ENCODE results near the gene ZNHIT1. TPM values are rescaled to one million over a fixed set of nuclear protein-coding genes. Genes with fewer than 3 reads are reported as not detected.
A peak's percentile ranks its signal among the peaks of the same experiment; 100 is the strongest.

Gene ZNHIT1
- total and polyA plus RNA-seq, 2 of the 8 experiments (the other 6 are each of a cell fraction or from before 2014, with no cell fraction given) = 38.2 to 61.7 TPM

DNA sequence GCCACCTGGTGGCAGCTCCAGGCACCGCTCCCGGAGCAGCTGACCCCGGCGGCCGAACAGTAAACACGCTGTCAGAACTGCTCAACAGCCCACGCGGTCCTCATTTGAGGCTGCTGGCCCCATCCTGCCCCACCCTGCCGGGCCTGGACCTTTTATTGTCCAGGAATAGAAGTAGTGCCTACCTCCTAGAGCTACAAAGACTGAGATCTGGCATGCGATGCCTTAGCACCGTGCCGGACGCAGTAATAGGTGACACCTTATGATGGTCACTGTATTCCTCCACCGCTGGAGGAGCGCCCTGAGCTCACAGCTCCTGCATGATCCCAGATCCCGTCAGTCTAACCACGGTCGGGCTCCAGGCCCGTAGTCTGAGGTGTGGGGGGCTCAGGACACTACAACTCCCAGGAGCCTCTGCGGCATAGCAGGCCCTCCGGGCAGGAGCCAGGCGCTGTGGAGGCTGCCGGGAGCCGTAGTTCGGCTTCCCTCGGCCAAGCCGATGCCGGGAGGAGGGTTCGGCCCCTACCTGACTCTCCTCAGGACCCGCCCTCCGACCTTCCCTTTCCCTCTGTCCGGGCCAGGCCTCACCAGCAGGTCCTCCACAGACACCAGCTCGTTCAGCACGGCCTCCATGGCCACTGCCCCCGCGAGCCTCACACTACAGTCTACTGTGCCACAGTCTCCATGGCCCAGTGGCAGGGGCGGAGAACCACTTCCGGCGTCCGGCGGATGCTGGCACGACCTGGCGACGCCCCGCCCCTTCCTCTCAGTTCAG is 26.6 kb downstream of the ZNHIT1 start, which contains the start of gene FIS1:
TSS of gene FIS1 (minus strand) at position 707 of the 772 bp plus-strand sequence. CDS start at position 630, 77 bp downstream.
- Histone ChIP-seq H3K23ac (ENCODE audit: insufficient read length) (no peak within 1 kb of the TSS), H4K8ac (ENCODE audit: extremely low read depth, insufficient read depth, low read length) (peak within 1 kb of the TSS; percentile 88), H3K9ac (replicated peaks in 1 of 4; ENCODE audit: extremely low read depth in 1 of 4, low read depth in 3 of 4, low read length in 3 of 4) (peak within 1 kb of the TSS in 3 of 4 experiments; percentile 57 to 63 (median 63); a peak in 6 of 7 replicates), H4K91ac (replicated peaks; ENCODE audit: insufficient read length, low read length) (peak within 1 kb of the TSS; percentile 31), H2BK12ac (ENCODE audit: low read depth, low read length) (peak within 1 kb of the TSS; percentile 44; the same call in 1 of the 2 replicates), H2AFZ (ENCODE audit: low read length) (peak within 1 kb of the TSS; percentile 63; the same call in 1 of the 2 replicates), H3K18ac (ENCODE audit: extremely low read depth, low read length) (peak within 1 kb of the TSS; percentile 99), H3K4me3 (ENCODE audit: extremely low read depth in 1 of 4, insufficient read depth in 2 of 4, low read depth in 3 of 4, low read length in 4 of 4) (peak within 1 kb of the TSS; percentile 80 to 99 (median 98)), H2AK5ac (ENCODE audit: low read depth, low read length) (no peak within 1 kb of the TSS; the same call in 1 of the 2 replicates), H3K27me3 (replicated peaks in 1 of 4; ENCODE audit: control insufficient read depth in 3 of 4, extremely low read depth in 1 of 4, insufficient read depth in 3 of 4, low read length in 3 of 4) (no peaks in the 10 kb centered on the region), H3K4me2 (ENCODE audit: insufficient read depth in 1 of 2, low read depth in 2 of 2, low read length in 2 of 2) (peak within 1 kb of the TSS; percentile 65 to 99), H3K27ac (ENCODE audit: low read depth, low read length) (peak within 1 kb of the TSS; percentile 61; the same call in 1 of the 2 replicates), H2BK5ac (ENCODE audit: low read depth, low read length) (peak within 1 kb of the TSS; percentile 97), H3K4me1 (replicated peaks in 1 of 4; ENCODE audit: control insufficient read depth in 3 of 4, insufficient read depth in 4 of 4, low read length in 3 of 4) (peaks cover 0 to 6% (median 3%) of the 10 kb centered on the region in 4 experiments; a peak in 5 of 7 replicates), H2BK15ac (ENCODE audit: low read length) (0 out of 2 replicates have a peak within 1 kb of the TSS, but pooled peaks have one; percentile 95), H3K9me3 (ENCODE audit: insufficient read depth in 2 of 2, low read depth in 1 of 2, low read length in 1 of 2) (no peaks in the 10 kb centered on the region), H2BK20ac (ENCODE audit: low read length) (no peak within 1 kb of the TSS), H3K56ac (replicated peaks; ENCODE audit: insufficient read length, low read depth, low read length) (peak within 1 kb of the TSS; percentile 52), H3K36me3 (ENCODE audit: control insufficient read depth in 2 of 4, insufficient read depth in 4 of 4, low read length in 3 of 4) (peaks cover 0 to 4% (median 0%) of the 10 kb centered on the region in 4 experiments; a peak in 2 of 8 replicates), H4K5ac (ENCODE audit: insufficient read length, low read depth, low read length) (peak within 1 kb of the TSS; percentile 97), H3K23me2 (ENCODE audit: low read depth, low read length) (peaks cover 9% of the 10 kb centered on the region), H3K79me1 (ENCODE audit: low read depth, low read length) (peaks cover 10% of the 10 kb centered on the region), H2BK120ac (replicated peaks; ENCODE audit: low read depth, low read length) (no peak within 1 kb of the TSS), H3K4ac (replicated peaks; ENCODE audit: insufficient read length, low read depth, low read length) (peak within 1 kb of the TSS; percentile 40), H4K20me1 (replicated peaks in 1 of 2; ENCODE audit: control insufficient read depth in 1 of 2, insufficient read depth in 2 of 2, low read length in 2 of 2) (peaks cover 0 to 5% of the 10 kb centered on the region in 2 experiments), H3K79me2 (ENCODE audit: control insufficient read depth in 1 of 2, insufficient read depth in 2 of 2, low read length in 2 of 2) (peaks cover 0 to 39% of the 10 kb centered on the region in 2 experiments; a peak in 1 of 4 replicates), H3K14ac (ENCODE audit: insufficient read length) (no peak within 1 kb of the TSS)
- DNase-seq (ENCODE audit: low read depth in 1 of 2, low spot score in 2 of 2) = peak; percentile 76 to 98
- 3% methylated on average over 45 of the region's 45 CpGs; no CpG with 5 or more reads in 1 of the 2 experiments for WGBS, 2 experiments (ENCODE audit: extremely low coverage in 1 of 2, insufficient coverage in 1 of 2, insufficient read length in 1 of 2, insufficient replicate concordance in 2 of 2, low coverage in 1 of 2, low lambda C conversion rate in 2 of 2, missing lambda C conversion rate in 1 of 2)
- POLR2A ChIA-PET (ENCODE audit: partially characterized antibody) = interaction anchor here (0.7 to 4.0 kb wide), 21 partner anchors 7 to 330 kb away, joined by 3 to 28 read pairs (median 4); partner anchors contain the start of genes AP1S1, CLDN15, PLOD3 and ZNHIT1
- no peak for FAIRE-seq
- CTCF ChIA-PET (ENCODE audit: partially characterized antibody) = interaction anchor here (0.7 to 8.2 kb wide), 40 partner anchors 8 to 350 kb away, joined by 3 to 79 read pairs (median 5); partner anchors contain the start of genes MOGAT3, PLOD3, TRIM56 and VGF
- TF ChIP-seq GABPA (IDR thresholded peaks at IDR 0.05; ENCODE audit: borderline replicate concordance, insufficient read depth, low read length) (peak; percentile 88), JUND (IDR thresholded peaks at IDR 0.05; ENCODE audit: low read length) (no peak), PHF8 (conservative IDR thresholded peaks at IDR 0.05; ENCODE audit: low read depth, low read length) (peak; percentile 72; the same call in 1 of the 2 replicates), ZNF274 (IDR thresholded peaks at IDR 0.05; ENCODE audit: borderline replicate concordance, extremely low read depth, low read length) (no peak), POLR2AphosphoS5 (IDR thresholded peaks at IDR 0.05; ENCODE audit: low read depth, low read length) (peak; percentile 79)
- TF ChIP-seq, protein P1, sequence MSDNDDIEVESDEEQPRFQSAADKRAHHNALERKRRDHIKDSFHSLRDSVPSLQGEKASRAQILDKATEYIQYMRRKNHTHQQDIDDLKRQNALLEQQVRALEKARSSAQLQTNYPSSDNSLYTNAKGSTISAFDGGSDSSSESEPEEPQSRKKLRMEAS (IDR thresholded peaks at IDR 0.05) = peak; percentile 82
- TF ChIP-seq, protein P2, sequence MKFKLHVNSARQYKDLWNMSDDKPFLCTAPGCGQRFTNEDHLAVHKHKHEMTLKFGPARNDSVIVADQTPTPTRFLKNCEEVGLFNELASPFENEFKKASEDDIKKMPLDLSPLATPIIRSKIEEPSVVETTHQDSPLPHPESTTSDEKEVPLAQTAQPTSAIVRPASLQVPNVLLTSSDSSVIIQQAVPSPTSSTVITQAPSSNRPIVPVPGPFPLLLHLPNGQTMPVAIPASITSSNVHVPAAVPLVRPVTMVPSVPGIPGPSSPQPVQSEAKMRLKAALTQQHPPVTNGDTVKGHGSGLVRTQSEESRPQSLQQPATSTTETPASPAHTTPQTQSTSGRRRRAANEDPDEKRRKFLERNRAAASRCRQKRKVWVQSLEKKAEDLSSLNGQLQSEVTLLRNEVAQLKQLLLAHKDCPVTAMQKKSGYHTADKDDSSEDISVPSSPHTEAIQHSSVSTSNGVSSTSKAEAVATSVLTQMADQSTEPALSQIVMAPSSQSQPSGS (IDR thresholded peaks at IDR 0.05; ENCODE audit: low read length) = no peak
